AG09309 (cell line): ENCODE data around the gene FKBP10.
"Not testable (repeated sequence)": the region's sequence is repeated elsewhere in the genome, so short reads cannot be mapped to it uniquely, and the experiment has no call there.

Source experiments
- DNase-seq: peaks from one replicate; pipeline ENCODE4 v3.0.0-alpha.2; 2010; ENCODE audit warnings: low read depth
- H3K4me3 ChIP-seq: 2 replicates; pipeline ENCODE4 v1.5.1; 2011; ENCODE audit warnings: mild to moderate bottlenecking, low read depth, low read length, moderate library complexity; ENCODE audit not compliant: control insufficient read depth
- TF ChIP-seq, protein P1 (sequence below): IDR thresholded peaks from 2 replicates; pipeline ENCODE4 v1.5.1; 2011; ENCODE audit warnings: mild to moderate bottlenecking, low read depth, low read length, inconsistent platforms; ENCODE audit not compliant: insufficient read depth, control insufficient read depth; ENCODE audit errors: missing control alignments

FKBP10 gene

DNA sequence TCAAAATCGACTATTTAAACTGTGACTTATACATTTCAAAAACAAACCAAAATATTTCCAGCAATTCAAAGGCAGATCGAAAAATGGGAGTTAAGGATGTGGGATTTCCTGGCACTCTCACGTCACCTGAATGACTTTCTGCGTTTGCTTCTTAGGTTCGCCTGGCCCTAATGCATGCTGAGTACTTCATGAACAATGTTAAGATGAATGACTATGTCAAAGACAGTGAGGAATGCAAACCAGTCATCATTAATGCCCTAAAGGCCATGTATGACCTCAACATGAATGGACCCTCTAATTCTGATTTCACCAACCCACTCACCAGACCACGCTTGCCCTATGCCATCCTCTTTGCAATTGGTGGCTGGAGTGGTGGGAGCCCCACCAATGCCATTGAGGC, 32.2 kb downstream of the FKBP10 start:
- TF ChIP-seq, protein P1, sequence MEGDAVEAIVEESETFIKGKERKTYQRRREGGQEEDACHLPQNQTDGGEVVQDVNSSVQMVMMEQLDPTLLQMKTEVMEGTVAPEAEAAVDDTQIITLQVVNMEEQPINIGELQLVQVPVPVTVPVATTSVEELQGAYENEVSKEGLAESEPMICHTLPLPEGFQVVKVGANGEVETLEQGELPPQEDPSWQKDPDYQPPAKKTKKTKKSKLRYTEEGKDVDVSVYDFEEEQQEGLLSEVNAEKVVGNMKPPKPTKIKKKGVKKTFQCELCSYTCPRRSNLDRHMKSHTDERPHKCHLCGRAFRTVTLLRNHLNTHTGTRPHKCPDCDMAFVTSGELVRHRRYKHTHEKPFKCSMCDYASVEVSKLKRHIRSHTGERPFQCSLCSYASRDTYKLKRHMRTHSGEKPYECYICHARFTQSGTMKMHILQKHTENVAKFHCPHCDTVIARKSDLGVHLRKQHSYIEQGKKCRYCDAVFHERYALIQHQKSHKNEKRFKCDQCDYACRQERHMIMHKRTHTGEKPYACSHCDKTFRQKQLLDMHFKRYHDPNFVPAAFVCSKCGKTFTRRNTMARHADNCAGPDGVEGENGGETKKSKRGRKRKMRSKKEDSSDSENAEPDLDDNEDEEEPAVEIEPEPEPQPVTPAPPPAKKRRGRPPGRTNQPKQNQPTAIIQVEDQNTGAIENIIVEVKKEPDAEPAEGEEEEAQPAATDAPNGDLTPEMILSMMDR: no peak
- no peak overlapping the region for H3K4me3 ChIP-seq
- no peak for DNase-seq

DNA sequence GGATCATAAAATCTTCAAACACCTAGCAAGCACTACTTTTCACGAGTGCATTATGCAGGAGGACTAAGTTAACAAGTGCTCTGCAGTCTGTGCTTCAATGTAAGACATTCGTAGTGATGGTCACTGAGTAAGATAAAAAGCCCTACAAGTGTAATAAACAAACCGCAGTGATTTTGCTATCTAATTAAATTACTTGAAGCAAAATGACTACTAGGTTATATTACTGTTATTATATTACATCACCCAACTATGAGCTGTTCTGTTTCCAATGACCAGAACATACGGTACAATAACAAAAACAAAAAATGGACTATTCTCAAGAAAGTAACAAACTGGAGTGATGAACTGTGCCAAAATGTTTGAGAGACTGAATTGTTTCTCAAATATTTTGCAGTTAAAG, 36.0 kb downstream of the FKBP10 start:
- TF ChIP-seq, protein P1: no peak
- no peak for DNase-seq
- H3K4me3 ChIP-seq: no peak overlapping the region

DNA sequence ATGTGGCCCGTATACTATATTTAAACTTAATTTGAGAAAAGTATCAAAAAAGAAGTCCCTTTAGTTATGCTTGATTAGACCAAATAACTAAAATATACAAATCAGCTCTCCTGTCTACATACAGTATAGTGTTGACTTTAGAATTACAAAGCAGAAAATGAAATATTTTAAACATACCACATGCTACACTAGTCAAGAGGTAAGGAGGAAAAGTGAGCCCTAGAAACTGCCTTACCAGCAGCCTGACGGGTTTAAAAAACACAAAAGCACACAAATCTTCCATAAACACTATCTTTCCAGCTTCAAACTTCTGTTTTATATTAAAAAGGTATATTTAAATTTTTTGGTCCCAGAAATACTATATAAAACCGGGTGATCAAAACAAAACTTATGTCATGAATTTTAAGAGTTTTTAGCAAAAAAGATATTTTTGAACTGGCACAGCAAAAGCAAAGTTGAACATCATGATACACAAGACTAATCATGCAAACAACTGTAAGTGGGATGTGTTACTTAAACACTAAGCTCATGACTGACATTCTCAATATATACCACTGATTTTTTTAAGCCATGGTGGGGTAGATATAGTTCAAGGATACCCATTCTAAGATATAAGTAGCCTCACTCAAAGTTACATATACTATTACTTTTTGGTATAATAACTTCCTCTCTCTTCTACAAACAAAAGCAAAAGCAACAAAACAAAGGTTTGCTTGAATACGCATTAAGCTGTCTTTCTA, 36.6 kb downstream of the FKBP10 start:
- TF ChIP-seq, protein P1: no peak
- DNase-seq: no peak

DNA sequence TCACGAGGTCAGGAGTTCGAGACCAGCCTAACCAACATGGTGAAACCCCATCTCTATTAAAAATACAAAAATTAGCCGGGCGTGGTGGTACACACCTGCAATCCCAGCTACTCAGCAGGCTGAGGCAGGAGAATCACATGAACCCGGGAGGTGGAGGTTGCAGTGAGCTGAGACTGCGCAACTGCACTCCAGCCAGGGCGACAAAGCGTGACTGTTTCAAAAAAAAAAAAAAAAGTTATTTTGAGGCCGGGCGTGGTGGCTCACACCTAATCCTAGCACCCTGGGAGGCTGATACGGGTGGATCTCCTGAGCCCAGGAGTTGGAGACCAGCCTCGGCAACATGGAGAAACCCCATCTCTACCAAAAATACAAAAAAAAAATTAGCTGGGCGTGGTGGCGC, 38.6 kb downstream of the FKBP10 start:
- H3K4me3 ChIP-seq, DNase-seq: not testable (repeated sequence)

More for the DNA sequence above, 36.6 kb downstream of the FKBP10 start:
- H3K4me3 ChIP-seq: no peak overlapping the region

DNA sequence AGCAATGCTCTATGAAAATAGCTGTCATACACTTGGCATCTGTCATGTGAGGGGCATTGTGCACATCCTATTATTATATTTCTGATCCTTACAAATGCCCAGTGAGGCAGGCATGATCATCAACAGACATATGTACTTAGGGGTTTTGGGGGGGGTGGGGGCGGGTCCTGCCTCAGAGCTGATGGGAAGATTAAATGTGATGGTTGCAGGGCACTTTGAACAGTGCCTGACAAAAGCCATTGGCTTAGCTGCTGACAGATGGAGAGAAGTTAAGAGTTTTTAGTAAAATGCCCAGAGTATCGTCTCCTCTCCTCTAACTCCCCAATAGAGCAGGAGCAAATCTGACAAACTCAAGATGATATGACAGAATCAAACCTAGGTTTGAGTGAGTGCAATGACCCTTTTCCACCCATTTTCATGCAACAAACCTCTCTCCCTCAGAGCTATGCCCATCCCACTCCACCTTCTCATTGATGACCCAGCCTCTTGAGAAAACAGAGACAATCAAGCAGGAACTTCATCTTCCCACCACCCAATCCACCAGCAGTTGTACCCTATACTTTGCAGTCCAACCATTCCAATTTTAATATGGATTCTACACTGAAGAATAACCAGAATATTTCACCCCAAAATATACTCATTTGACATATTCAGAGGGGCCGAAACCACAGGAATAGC, 47.6 kb downstream of the FKBP10 start:
- no peak overlapping the region for H3K4me3 ChIP-seq
- TF ChIP-seq, protein P1: no peak
- no peak for DNase-seq

DNA sequence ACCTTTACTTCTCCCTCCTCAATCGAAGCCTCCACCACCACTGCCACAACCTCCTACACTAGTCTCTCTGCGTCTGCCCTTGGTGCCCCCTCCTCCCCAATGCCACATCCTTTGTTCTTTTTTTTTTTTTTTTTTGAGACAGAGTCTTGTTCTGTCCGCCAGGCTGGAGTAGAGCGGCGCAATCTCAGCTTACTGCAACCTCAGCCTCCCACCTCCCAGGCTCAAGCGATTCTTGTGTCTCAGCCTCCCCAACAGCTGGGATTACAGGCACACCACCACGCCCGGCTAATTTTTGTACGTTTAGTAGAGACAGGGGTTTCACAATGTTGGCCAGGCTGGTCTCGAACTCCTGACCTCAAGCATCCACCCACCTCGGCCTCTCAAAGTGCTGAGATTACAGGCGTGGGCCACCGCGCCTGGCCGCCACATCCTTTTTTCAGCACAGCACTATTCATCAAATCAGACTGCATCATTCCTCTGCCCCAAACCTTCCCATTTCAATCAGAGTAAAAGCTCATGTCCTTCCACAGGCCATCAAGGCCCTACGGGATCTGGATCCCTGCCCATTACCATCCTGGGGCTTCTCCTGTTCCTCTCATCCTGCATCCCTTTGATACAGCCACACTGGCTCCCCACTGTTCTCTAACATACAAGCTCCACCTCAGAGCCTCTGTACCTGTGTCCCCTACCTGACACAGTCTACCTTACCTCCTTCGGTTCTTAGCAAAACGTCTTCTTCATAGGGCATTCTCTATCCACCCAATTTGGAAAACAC, 50.5 kb downstream of the FKBP10 start:
- no peak for DNase-seq
- TF ChIP-seq, protein P1: no peak
- peak overlapping the region; percentile 16 for H3K4me3 ChIP-seq

DNA sequence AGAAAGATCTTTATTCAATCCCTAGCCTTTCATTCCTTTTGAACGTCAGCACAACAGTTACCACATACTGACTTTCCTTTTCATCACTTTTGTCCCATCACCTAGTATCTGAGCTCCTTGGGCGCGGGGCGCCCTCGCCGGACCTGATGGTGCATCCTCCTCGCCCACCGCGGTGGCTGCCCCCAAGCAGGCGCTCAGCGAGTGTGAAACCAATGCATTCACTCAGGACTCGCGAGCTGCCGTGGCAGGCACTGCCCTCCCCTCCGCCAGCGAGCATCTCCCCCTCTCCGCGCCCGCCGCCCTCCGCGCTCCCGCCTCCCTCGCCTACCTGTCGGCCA, 51.7 kb downstream of the FKBP10 start:
- TF ChIP-seq, protein P1: no peak
- H3K4me3 ChIP-seq: peak overlapping the region; percentile 83
- no peak for DNase-seq
